HFFc6 (cell line): Measurements from ENCODE around the gene CPD. TPM values are rescaled to one million over a fixed set of nuclear protein-coding genes. Genes with fewer than 3 reads are reported as not detected.
"Not testable (repeated sequence)": the region's sequence is repeated elsewhere in the genome, so short reads cannot be mapped to it uniquely, and the experiment has no call there.

ENCODE experiments used
- DNase-seq: peaks from one replicate; pipeline ENCODE4 v3.0.0-alpha.2; 2018
- H3K27ac Mint-ChIP-seq: 2 replicates; pipeline ENCODE4 v1.8.0; 2020; ENCODE audit warnings: mild to moderate bottlenecking, mixed read lengths
- H3K27me3 Mint-ChIP-seq: 2 replicates; pipeline ENCODE4 v1.8.0; 2021; ENCODE audit warnings: mild to moderate bottlenecking, moderate library complexity, mixed read lengths; ENCODE audit not compliant: insufficient read depth
- H3K36me3 Mint-ChIP-seq: 2 replicates; pipeline ENCODE4 v1.8.0; 2021; ENCODE audit warnings: low read depth, mixed read lengths
- H3K4me1 Mint-ChIP-seq: 2 replicates; pipeline ENCODE4 v1.8.0; 2020; ENCODE audit warnings: low read depth, mixed read lengths
- H3K4me3 Mint-ChIP-seq: 2 replicates; pipeline ENCODE4 v1.8.0; 2020; ENCODE audit warnings: mild to moderate bottlenecking, moderate library complexity, mixed read lengths
- H3K9me3 Mint-ChIP-seq: 2 replicates; pipeline ENCODE4 v1.8.0; 2020; ENCODE audit warnings: mild to moderate bottlenecking, mixed read lengths
- CTCF ChIP-seq: fragments of 200-600 bp; sonication (generic); IDR thresholded peaks from 2 replicates; pipeline ENCODE4 v1.5.0; 2021; ENCODE audit warnings: antibody characterized with exemption, mild to moderate bottlenecking
- total RNA-seq, 6 experiments: library from RNA; stranded (reverse); fragmentation: NEBNext Ultra II Directional; extraction: Animal tissue kit (Norgen Biotek cat#: 25700); gene quantifications; 2 replicates in 1 of 6; 3 replicates in 5 of 6; pipeline ENCODE4 v1.2.3, GENCODE V29; 2021

CPD gene
- total RNA-seq, 6 experiments from 2014 or later = 45.9 to 57.4 (median 49.7) TPM

DNA sequence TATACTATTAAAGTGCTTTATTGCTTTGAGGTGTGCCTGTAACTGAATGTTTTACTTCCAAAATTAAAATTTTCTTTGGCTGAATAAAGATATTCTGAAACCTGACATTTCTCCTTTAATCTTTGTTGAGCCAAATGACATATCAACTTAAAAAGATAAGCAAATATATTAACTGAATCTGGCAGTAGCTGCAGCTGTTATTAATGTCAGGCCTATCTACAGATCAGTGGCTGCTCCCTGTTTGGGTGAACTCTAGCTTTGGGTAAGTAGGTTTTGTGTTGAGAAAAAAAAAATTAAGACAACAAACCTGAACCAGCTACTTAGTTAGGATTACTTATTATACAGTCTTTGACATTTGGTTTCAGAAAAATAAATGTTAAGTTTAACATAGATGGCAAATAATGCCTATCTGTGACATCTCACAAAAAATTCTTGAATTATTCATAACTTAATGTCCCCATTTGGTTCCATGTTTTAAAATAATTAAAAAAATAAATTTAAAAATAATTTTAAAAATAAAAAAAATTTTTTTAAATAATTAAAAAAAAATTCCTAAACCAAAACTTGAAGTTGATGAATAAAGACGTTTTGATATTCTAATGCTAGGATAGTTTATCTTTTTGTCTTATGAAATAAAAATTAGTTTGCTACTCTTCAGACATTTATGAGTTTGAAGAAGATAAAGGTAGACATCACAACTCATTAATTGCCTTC, 19.8 kb downstream of the CPD start:
- H3K4me1 Mint-ChIP-seq = peaks cover 6% of the 10 kb centered on the region; the same call in 1 of the 2 replicates

GRCh38 chr17:30401097-30401496, 22.4 kb downstream of the CPD start:
- peaks cover 12% of the 10 kb centered on the region for H3K4me1 Mint-ChIP-seq
- no peaks in the 10 kb centered on the region for H3K27me3 Mint-ChIP-seq
- no peak overlapping the region for H3K4me3 Mint-ChIP-seq
- H3K27ac Mint-ChIP-seq = no peak overlapping the region
- no peak for TF ChIP-seq CTCF
- no peaks in the 10 kb centered on the region for H3K9me3 Mint-ChIP-seq
- no peak for DNase-seq
- H3K36me3 Mint-ChIP-seq = peaks cover 19% of the 10 kb centered on the region

More for the DNA sequence above, 19.8 kb downstream of the CPD start:
- H3K27ac Mint-ChIP-seq = no peak overlapping the region
- DNase-seq = no peak
- no peak overlapping the region for H3K4me3 Mint-ChIP-seq
- peaks cover 17% of the 10 kb centered on the region for H3K36me3 Mint-ChIP-seq
- TF ChIP-seq CTCF = no peak
- no peaks in the 10 kb centered on the region for H3K27me3 Mint-ChIP-seq
- no peaks in the 10 kb centered on the region for H3K9me3 Mint-ChIP-seq

DNA sequence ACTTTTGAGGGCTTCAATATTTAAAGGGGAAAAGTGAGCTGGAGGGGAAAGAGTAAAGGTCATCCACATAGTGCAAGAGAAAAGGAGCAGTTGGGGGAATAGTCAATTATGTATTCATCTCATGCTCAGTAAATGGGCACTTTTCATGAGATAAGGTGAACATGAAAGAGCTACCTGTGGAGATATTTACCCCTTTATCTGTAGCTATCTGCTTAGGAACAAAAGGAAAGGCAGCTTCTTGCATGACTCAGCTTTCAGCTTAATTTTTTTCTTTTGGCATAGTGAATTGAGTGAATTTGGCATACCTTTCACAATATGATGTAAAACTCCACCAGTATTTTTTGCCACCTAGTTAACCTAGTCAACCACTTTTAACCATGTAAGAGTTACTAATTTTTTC, 26.4 kb downstream of the CPD start:
- Mint-ChIP-seq H3K27me3 (no peaks in the 10 kb centered on the region), H3K4me1 (peaks cover 22% of the 10 kb centered on the region), H3K9me3 (no peaks in the 10 kb centered on the region), H3K27ac (0 out of 2 replicates have a peak overlapping the region, but pooled peaks have one; percentile 17), H3K4me3 (no peak overlapping the region), H3K36me3 (peaks cover 22% of the 10 kb centered on the region)
- TF ChIP-seq CTCF = no peak
- DNase-seq = no peak

- H3K27ac Mint-ChIP-seq, H3K9me3 Mint-ChIP-seq, H3K4me3 Mint-ChIP-seq, H3K27me3 Mint-ChIP-seq, DNase-seq: not testable (repeated sequence)
- H3K36me3 Mint-ChIP-seq = peaks cover 28% of the 10 kb centered on the region
- H3K4me1 Mint-ChIP-seq = peaks cover 41% of the 10 kb centered on the region
Measured at GRCh38 chr17:30410627-30411026, 31.9 kb downstream of the CPD start.

DNA sequence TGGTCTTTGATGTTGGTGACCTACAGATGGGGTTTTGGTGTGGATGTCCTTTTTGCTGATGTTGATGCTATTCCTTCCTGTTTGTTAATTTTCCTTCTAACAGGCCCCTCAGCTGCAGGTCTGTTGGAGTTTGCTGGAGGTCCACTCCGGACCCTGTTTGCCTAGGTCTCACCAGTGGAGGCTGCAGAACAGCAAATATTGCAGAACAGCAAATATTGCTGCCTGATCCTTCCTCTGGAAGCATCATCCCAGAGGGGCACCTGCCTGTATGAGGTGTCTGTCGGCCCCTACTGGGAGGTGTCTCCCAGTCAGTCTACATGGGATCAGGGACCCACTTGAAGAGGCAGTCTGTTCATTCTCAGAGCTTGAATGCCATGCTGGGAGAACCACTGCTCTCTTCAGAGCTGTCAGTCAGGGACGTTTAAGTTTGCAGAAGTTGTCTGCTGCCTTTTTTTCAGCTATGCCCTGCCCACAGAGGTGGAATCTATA, 33.3 kb downstream of the CPD start:
- peaks cover 30% of the 10 kb centered on the region for H3K36me3 Mint-ChIP-seq

DNA sequence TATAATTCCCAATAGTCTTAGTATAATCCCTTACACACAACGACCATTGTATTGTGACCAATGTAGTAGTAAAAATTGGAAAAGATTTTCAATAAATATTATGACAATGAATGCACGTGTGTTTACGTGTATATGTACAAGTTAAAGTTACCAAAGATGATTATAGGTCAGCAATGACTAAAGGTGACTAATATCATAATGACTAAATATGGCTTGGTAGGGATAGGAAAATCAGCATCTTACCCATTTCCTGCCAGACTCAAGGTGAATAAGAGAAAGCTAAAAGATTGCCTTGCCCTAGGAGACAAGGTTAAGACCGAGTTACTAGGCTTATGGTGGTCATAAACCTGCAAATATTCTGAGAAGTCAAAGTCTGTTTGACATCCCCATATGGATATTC, 34.4 kb downstream of the CPD start:
- Mint-ChIP-seq H3K27me3 (peaks cover 1% of the 10 kb centered on the region; the same call in 1 of the 2 replicates), H3K4me1 (peaks cover 44% of the 10 kb centered on the region), H3K27ac (peak overlapping the region; percentile 34; the same call in 1 of the 2 replicates), H3K9me3 (no peaks in the 10 kb centered on the region), H3K4me3 (no peak overlapping the region), H3K36me3 (peaks cover 30% of the 10 kb centered on the region)
- TF ChIP-seq CTCF = no peak
- peak; percentile 43 for DNase-seq

More for the DNA sequence above, 33.3 kb downstream of the CPD start:
- not testable (repeated sequence) for DNase-seq, H3K27ac Mint-ChIP-seq, H3K9me3 Mint-ChIP-seq, H3K4me3 Mint-ChIP-seq, H3K27me3 Mint-ChIP-seq
- peaks cover 44% of the 10 kb centered on the region for H3K4me1 Mint-ChIP-seq
